Liver (tissue), 9 donors: ENCODE measurements around the gene STAT6. TPM values are rescaled to one million over a fixed set of nuclear protein-coding genes. Genes with fewer than 3 reads are reported as not detected.

Experiments
- DNase-seq: peaks from one replicate; pipeline ENCODE4 v3.0.0-alpha.2; 2017; ENCODE audit warnings: low spot score
- H3K27ac ChIP-seq, 2 donors: one replicate each; pipeline ENCODE4 v1.7.0; 2013; ENCODE audit warnings: inconsistent platforms in 2 of 2, low read length in 2 of 2, control low read depth in 1 of 2, low read depth in 1 of 2, mild to moderate bottlenecking in 1 of 2
- H3K27me3 ChIP-seq, 4 donors: one replicate each; pipeline versions ENCODE4 v1.6.1 to v1.7.0; 2013; ENCODE audit warnings: low read length in 3 of 4, inconsistent platforms in 1 of 4, mild to moderate bottlenecking in 1 of 4, moderate library complexity in 1 of 4; ENCODE audit not compliant: control insufficient read depth in 4 of 4, insufficient read depth in 4 of 4
- H3K36me3 ChIP-seq, 4 donors: one replicate each; pipeline versions ENCODE4 v1.6.1 to v1.7.0; 2013; ENCODE audit warnings: low read length in 3 of 4, mild to moderate bottlenecking in 3 of 4, low read depth in 1 of 4, moderate library complexity in 1 of 4; ENCODE audit not compliant: control insufficient read depth in 4 of 4, insufficient read depth in 3 of 4
- H3K4me1 ChIP-seq, 4 donors: one replicate each; pipeline versions ENCODE4 v1.6.1 to v1.7.0; 2013; ENCODE audit warnings: low read length in 3 of 4, mild to moderate bottlenecking in 3 of 4, moderate library complexity in 1 of 4; ENCODE audit not compliant: control insufficient read depth in 4 of 4, insufficient read depth in 4 of 4
- H3K4me3 ChIP-seq, 3 donors: one replicate each; pipeline versions ENCODE4 v1.6.1 to v1.7.0; 2013; ENCODE audit warnings: low read length in 3 of 3, control low read depth in 1 of 3, low read depth in 1 of 3, mild to moderate bottlenecking in 1 of 3
- H3K9ac ChIP-seq, 2 donors: one replicate each; pipeline ENCODE4 v1.7.0; 2013; ENCODE audit warnings: low read length in 2 of 2, mild to moderate bottlenecking in 2 of 2, moderate library complexity in 2 of 2, control low read depth in 1 of 2, low read depth in 1 of 2
- H3K9me3 ChIP-seq, 4 donors: one replicate each; pipeline versions ENCODE4 v1.6.1 to v1.7.0; 2013; ENCODE audit warnings: low read length in 3 of 4; ENCODE audit not compliant: control insufficient read depth in 4 of 4
- EGR1 ChIP-seq, 2 donors: IDR thresholded peaks; 2 replicates each; pipeline ENCODE4 v1.6.1; 2016 to 2018; ENCODE audit warnings: antibody characterized with exemption in 2 of 2, low read depth in 2 of 2
- FOXA1 ChIP-seq: IDR thresholded peaks from 2 replicates; pipeline ENCODE4 v1.6.1; 2016; ENCODE audit warnings: antibody characterized with exemption
- FOXA2 ChIP-seq: IDR thresholded peaks from 2 replicates; pipeline ENCODE4 v1.6.1; 2016; ENCODE audit warnings: antibody characterized with exemption
- GABPA ChIP-seq, 2 donors: IDR thresholded peaks in 1 of 2; conservative IDR thresholded peaks in 1 of 2; 2 replicates each; pipeline ENCODE4 v1.6.1; 2016; ENCODE audit warnings: antibody characterized with exemption in 2 of 2, mild to moderate bottlenecking in 1 of 2, moderate library complexity in 1 of 2
- HNF4A ChIP-seq, 2 donors: conservative IDR thresholded peaks; 2 replicates each; pipeline ENCODE4 v1.6.1; 2016; ENCODE audit warnings: antibody characterized with exemption in 2 of 2, mild to moderate bottlenecking in 2 of 2
- JUND ChIP-seq, 2 donors: IDR thresholded peaks; 2 replicates each; pipeline ENCODE4 v1.6.1; 2016; ENCODE audit warnings: antibody characterized with exemption in 2 of 2
- NR2F2 ChIP-seq: IDR thresholded peaks from 2 replicates; pipeline ENCODE4 v1.6.1; 2016; ENCODE audit warnings: antibody characterized with exemption
- RXRA ChIP-seq, 2 donors: IDR thresholded peaks; 2 replicates each; pipeline ENCODE4 v1.6.1; 2017 to 2018; ENCODE audit warnings: antibody characterized with exemption in 2 of 2, mild to moderate bottlenecking in 1 of 2
- SP1 ChIP-seq: IDR thresholded peaks from 2 replicates; pipeline ENCODE4 v1.6.1; 2018; ENCODE audit warnings: antibody characterized with exemption, mild to moderate bottlenecking
- YY1 ChIP-seq: IDR thresholded peaks from 2 replicates; pipeline ENCODE4 v1.6.1; 2016; ENCODE audit warnings: antibody characterized with exemption, mild to moderate bottlenecking
- WGBS: extraction: QIAGEN DNeasy Blood & Tissue Kit; methylation state at CpG from one replicate; pipeline ENCODE4 v1.1.7; 2013; 5-methylcytosine and 5-hydroxymethylcytosine counted together
- polyA plus RNA-seq, 2 donors: library from polyadenylated mRNA; stranded (reverse) in 1 of 2; unstranded in 1 of 2; fragments of 200-250 nt in 1 of 2; fragments of >200 nt in 1 of 2; fragmentation: Nextera tagmentation in 1 of 2; extraction: Ambion mirVana in 1 of 2; gene quantifications; one replicate each; pipeline versions ENCODE4 v1.2.1 to v1.2.3, GENCODE V29; 2013 to 2015
- total RNA-seq, 2 donors: library from RNA; depleted of rRNA; stranded (reverse); fragments of >200 nt; gene quantifications; one replicate each; pipeline ENCODE4 v1.2.3, GENCODE V29; 2014
- TF ChIP-seq, protein P1 (sequence below): IDR thresholded peaks from 2 replicates; pipeline ENCODE4 v1.6.1; 2016; ENCODE audit warnings: antibody characterized with exemption
- TF ChIP-seq, protein P2 (sequence below): IDR thresholded peaks from 2 replicates; pipeline ENCODE4 v1.6.1; 2016; ENCODE audit warnings: antibody characterized with exemption
- TF ChIP-seq, protein P3 (sequence below): fragments of 150-350 bp; IDR thresholded peaks from 2 replicates; pipeline ENCODE4 v1.5.1; 2017; ENCODE audit warnings: improper control_type of control experiment, low read depth, low read length; ENCODE audit not compliant: missing input control
- TF ChIP-seq, protein P4 (sequence below): IDR thresholded peaks from 2 replicates; pipeline ENCODE4 v1.6.1; 2016; ENCODE audit warnings: antibody characterized with exemption
- TF ChIP-seq, protein P5 (sequence below): IDR thresholded peaks from 2 replicates; pipeline ENCODE4 v1.6.1; 2016; ENCODE audit warnings: antibody characterized with exemption, mild to moderate bottlenecking
- donor health status: healthy.
- donor health status: healthy.
- donor health status: healthy.
- donor health status: healthy.
- donor health status: healthy.

STAT6 gene
- total and polyA plus RNA-seq, 4 donors, result 27.4 to 57.4 (median 43.6) TPM

DNA sequence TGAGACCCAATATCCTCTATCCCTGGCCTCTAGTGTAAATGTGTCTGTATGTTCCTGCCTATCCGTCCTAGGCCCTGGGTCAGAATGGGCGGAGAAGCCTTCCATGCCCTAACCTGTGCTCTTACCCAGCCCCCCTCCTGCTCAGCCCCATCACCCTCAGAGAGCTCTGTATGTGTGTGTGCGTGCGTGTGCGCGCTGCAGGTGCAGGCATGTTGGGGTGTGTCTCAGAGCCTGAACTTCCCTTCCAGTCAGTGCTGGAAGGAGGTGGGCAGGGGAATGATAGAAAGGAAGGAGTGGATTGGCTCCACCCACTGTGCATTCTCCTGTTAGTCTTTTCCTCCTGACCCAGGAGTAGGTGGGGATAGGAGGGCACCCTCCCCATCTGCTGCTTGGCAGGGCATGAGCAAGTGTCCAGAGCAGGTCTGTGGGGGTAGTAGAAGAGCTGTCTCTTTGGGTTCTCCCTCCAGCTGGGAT lies 15.0 kb downstream of the STAT6 start (continued):
- TF ChIP-seq, protein P1, sequence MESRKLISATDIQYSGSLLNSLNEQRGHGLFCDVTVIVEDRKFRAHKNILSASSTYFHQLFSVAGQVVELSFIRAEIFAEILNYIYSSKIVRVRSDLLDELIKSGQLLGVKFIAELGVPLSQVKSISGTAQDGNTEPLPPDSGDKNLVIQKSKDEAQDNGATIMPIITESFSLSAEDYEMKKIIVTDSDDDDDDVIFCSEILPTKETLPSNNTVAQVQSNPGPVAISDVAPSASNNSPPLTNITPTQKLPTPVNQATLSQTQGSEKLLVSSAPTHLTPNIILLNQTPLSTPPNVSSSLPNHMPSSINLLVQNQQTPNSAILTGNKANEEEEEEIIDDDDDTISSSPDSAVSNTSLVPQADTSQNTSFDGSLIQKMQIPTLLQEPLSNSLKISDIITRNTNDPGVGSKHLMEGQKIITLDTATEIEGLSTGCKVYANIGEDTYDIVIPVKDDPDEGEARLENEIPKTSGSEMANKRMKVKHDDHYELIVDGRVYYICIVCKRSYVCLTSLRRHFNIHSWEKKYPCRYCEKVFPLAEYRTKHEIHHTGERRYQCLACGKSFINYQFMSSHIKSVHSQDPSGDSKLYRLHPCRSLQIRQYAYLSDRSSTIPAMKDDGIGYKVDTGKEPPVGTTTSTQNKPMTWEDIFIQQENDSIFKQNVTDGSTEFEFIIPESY, result no peak
- TF ChIP-seq NR2F2, result no peak

DNA sequence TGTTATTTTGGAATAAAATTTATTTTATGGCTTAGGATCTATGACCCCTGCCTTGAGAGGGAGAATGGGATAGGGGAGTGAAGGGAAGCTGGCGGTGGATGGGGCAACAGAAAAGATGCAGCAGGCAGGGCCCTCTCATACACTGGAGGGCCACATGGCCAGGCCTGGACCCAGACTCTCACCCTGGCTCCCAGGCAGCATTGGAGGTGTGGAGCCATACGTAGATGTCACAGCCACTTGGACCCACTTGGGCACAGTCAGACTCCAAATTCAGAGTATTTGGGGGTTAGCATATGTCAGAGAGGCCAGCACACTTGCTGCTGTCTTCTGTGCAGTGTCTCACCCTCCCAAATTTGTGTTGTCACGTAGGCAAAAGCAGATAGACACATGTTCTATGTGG lies 15.7 kb downstream of the STAT6 start:
- no peak for DNase-seq
- Histone ChIP-seq H3K27me3 (no peaks in the 10 kb centered on the region), H3K4me1 (peaks cover 6 to 39% (median 18%) of the 10 kb centered on the region in 4 donors), H3K36me3 (peaks cover 13 to 68% (median 48%) of the 10 kb centered on the region in 4 donors), H3K9ac (no peak overlapping the region), H3K27ac (no peak overlapping the region), H3K4me3 (no peak overlapping the region), H3K9me3 (no peaks in the 10 kb centered on the region)
- TF ChIP-seq NR2F2 (no peak), GABPA (IDR thresholded peaks at IDR 0.05 in 1 of 2, conservative IDR thresholded peaks at IDR 0.05 in 1 of 2) (no peak), SP1 (no peak), EGR1 (IDR thresholded peaks at IDR 0.05; ENCODE audit: low read depth in 2 of 2) (no peak), RXRA (IDR thresholded peaks at IDR 0.05) (no peak), JUND (IDR thresholded peaks at IDR 0.05) (no peak), YY1 (no peak), FOXA2 (no peak), FOXA1 (no peak), HNF4A (conservative IDR thresholded peaks at IDR 0.05) (no peak)
- TF ChIP-seq, protein P1, result no peak
- TF ChIP-seq, protein P2, sequence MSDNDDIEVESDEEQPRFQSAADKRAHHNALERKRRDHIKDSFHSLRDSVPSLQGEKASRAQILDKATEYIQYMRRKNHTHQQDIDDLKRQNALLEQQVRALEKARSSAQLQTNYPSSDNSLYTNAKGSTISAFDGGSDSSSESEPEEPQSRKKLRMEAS, result no peak
- TF ChIP-seq, protein P3, sequence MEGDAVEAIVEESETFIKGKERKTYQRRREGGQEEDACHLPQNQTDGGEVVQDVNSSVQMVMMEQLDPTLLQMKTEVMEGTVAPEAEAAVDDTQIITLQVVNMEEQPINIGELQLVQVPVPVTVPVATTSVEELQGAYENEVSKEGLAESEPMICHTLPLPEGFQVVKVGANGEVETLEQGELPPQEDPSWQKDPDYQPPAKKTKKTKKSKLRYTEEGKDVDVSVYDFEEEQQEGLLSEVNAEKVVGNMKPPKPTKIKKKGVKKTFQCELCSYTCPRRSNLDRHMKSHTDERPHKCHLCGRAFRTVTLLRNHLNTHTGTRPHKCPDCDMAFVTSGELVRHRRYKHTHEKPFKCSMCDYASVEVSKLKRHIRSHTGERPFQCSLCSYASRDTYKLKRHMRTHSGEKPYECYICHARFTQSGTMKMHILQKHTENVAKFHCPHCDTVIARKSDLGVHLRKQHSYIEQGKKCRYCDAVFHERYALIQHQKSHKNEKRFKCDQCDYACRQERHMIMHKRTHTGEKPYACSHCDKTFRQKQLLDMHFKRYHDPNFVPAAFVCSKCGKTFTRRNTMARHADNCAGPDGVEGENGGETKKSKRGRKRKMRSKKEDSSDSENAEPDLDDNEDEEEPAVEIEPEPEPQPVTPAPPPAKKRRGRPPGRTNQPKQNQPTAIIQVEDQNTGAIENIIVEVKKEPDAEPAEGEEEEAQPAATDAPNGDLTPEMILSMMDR, result no peak
- TF ChIP-seq, protein P4, sequence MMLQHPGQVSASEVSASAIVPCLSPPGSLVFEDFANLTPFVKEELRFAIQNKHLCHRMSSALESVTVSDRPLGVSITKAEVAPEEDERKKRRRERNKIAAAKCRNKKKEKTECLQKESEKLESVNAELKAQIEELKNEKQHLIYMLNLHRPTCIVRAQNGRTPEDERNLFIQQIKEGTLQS, result no peak
- TF ChIP-seq, protein P5, sequence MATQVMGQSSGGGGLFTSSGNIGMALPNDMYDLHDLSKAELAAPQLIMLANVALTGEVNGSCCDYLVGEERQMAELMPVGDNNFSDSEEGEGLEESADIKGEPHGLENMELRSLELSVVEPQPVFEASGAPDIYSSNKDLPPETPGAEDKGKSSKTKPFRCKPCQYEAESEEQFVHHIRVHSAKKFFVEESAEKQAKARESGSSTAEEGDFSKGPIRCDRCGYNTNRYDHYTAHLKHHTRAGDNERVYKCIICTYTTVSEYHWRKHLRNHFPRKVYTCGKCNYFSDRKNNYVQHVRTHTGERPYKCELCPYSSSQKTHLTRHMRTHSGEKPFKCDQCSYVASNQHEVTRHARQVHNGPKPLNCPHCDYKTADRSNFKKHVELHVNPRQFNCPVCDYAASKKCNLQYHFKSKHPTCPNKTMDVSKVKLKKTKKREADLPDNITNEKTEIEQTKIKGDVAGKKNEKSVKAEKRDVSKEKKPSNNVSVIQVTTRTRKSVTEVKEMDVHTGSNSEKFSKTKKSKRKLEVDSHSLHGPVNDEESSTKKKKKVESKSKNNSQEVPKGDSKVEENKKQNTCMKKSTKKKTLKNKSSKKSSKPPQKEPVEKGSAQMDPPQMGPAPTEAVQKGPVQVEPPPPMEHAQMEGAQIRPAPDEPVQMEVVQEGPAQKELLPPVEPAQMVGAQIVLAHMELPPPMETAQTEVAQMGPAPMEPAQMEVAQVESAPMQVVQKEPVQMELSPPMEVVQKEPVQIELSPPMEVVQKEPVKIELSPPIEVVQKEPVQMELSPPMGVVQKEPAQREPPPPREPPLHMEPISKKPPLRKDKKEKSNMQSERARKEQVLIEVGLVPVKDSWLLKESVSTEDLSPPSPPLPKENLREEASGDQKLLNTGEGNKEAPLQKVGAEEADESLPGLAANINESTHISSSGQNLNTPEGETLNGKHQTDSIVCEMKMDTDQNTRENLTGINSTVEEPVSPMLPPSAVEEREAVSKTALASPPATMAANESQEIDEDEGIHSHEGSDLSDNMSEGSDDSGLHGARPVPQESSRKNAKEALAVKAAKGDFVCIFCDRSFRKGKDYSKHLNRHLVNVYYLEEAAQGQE, result no peak
- 95% methylated on average over 3 of the region's 3 CpGs for WGBS
